ENCODE results near the gene INTS6.
"Not testable (repeated sequence)": the region's sequence is repeated elsewhere in the genome, so short reads cannot be mapped to it uniquely, and the experiment has no call there.

INTS6 gene

GRCh38 chr13:51455532-51455931 lies 2.7 kb upstream of the INTS6 start:
- DNase-seq, result no peak

DNA sequence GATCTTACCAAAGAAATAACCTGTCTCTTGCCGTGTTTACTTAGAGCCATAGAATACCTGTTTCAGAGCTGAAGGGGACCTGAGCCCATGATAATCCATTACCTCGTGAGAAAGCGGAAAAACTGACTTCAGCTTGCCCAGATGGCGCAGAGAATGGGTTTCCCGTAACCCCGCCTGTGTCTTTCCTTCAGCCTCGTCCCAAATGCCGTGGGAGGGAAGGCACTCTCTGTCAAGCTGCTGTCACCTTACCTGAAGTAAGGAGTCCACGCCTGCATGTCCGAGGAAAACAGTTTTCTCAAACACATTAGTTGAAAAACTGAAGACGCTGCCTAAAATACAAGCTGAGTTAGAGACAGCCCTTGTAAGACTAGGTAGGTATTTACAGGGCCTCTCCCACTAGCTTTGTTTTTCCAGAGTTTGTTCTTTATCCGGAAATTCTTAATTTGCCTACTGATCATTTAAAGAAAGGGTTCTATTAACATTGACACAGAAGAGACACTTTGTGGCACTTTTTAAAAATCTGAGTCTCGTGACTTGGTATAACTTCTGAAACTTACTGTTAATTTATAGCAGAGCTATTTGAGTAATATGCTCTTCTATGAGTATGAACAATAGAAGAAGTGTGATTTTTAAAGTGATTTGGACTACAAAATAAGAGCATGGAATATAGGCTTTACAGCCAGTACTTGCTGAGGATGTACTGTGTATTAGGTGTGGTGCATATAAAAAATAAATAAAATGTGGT lies 1.3 kb upstream of the INTS6 start:
- peak; percentile 71 for DNase-seq

GRCh38 chr13:51453207-51453958 lies 547 bp upstream of the INTS6 start:
- no peak for DNase-seq

DNA sequence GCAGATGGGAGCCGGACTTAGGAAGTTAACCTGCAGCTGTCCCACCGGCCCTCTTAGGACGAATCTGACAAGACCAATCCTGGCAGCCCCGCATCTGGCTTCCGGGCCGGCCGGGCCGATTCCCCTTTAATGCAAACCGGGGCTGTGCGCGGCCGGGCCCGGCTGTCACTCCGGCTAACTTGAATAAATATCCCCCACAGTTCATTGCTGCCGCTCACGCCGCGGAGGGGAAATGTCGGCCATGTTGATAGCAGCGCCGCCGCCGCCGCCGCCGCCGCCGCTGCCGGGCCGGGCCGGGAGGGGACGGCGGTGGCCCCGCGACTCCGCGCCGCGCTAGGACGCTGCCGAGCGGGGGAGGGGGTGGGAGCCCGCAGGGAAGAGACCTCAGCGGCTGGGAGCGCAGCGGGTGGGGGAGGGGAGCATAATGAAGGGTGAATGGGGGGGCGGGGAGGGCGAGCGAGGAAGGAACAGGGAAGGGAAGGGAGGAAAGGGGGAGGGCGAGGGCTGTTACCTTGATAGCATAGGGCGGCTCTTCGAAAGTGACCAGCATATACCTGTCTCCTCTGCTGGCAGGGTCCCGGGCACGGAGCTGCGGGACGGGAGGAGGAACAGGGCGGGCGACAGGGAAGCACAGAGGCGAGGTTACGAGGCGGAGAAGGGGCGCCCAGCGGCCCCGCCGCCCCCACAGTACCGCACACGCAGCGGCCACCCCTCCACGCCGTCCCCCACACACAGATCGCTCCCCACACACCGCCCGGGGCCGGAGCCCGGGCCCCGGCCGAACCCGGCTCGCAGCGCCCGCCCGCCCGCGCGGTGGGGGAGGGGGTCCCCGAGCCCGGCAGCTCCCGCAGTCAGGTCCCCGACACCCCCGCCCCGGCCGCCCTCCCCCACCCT lies 1.1 kb downstream of the INTS6 start:
- peak; percentile 88 for DNase-seq

DNA sequence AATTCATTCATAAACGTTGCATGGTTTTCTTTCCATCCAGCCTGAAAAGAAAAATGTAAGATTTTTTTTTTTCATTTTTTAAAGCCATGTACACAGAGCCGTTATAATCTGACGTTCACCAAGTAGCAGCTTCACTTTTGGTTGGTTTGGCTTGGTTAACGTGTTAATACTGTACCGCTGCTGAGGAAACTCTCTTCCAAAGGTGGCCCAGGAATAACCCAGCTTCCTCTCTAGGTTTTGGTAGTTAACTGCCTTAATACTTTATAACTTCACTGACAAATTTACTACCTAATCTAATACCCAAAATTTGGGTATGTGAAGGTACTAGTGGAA lies 1.7 kb downstream of the INTS6 start:
- DNase-seq, result no peak

- no peak for DNase-seq
Observed at GRCh38 chr13:51449018-51449417, 3.8 kb downstream of the INTS6 start.

DNA sequence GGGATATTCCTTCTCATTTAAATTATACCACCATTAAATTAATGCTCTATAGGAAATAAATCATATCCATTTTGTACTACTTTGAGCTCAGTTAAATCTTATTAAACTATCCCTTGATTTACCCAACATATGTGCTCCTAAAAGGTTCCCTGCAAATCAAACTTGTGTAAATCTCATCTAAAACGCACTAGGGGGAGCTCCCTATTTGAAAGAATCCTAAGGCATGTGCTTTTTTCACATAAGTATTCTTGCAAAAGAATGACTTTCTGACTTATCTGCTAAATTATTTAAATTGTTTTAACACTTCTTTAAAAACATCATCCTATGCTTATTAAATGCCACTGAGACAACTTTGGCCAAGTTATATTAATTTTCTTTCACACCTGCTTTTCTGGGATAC lies 7.9 kb downstream of the INTS6 start:
- DNase-seq, result no peak

GRCh38 chr13:51440381-51440780 lies 12.5 kb downstream of the INTS6 start:
- no peak for DNase-seq

DNA sequence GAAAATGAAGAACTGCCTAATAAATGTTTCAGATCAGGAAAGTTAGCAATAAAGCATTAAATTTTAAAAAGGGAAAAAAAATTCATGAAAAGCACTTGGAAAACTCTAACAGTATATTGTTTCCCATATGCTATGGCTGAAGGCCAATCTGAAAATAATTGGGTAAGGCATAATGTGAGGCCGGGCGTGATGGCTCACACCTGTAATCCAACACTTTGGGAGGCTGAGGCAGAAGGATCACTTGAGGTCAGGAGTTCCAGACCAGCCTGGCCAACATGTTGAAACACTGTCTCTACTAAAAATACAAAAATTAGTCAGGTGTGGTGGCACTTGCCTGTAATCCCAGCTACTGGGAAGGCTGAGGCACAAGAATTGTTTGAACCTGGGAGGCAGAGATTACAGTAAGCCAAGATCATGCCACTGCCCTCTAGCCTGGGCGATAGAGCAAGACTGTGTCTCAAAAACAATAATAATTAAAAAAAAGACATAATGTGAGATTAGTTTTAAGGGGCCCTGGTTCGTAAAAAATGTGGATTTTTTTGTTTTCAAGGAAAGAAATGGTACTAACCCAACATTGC lies 15.2 kb downstream of the INTS6 start:
- no peak for DNase-seq

- no peak for DNase-seq
Observed at GRCh38 chr13:51435002-51435578, 17.7 kb downstream of the INTS6 start.

- no peak for DNase-seq
Observed at GRCh38 chr13:51432576-51432975, 20.3 kb downstream of the INTS6 start.

- DNase-seq, result no peak
Observed at GRCh38 chr13:51426982-51427381, 25.9 kb downstream of the INTS6 start.

- DNase-seq, result no peak
Observed at GRCh38 chr13:51425410-51426042, 27.3 kb downstream of the INTS6 start.

DNA sequence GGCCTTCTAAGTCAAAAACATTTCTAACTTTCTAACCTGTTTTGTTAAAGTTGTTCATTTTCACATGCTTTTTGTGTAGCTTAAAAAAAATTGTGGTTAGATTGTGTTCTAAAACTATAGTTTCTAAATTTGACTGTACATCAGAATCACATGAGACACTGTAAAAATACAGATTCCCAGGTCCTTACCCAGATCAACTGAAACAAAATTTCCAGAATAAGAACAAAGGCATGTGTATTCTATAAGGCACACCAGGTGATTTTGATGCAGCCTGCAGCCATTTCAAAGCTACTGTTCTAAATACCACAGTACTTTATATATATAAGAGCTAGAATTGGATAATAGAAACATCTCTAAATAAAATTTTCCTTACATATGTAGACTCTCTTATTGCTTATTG lies 29.1 kb downstream of the INTS6 start:
- DNase-seq, result no peak

GRCh38 chr13:51422484-51422883 lies 30.4 kb downstream of the INTS6 start:
- no peak for DNase-seq

GRCh38 chr13:51420681-51421490 lies 31.9 kb downstream of the INTS6 start:
- no peak for DNase-seq

DNA sequence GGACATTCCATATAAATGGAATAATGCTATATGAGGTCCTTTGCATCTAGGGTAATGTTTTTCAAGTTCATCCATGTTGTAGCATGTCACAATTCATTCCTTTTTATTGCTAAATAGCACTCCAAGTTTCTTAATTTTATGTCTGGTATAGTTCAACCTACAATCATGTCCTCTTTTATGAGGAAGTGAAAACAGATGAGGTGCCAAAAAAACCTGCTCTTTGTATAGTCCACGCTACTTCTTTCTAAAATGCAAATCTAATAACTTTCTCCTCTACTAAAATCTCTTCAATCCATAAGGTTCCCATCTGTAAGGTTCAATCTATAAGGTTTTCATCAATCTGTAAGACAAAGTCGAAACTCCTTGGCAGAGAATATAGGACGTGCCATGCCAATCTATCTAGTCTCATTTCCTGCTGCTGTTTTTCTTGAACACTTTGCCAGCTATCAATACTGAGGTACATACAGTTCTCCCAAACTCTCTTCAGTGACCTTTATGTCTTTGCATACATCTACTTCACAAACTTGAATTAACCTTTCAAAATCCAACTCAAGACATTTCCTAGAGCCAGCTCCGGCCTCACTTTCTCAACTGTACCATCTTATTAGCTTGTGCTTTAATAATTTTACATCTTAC lies 33.7 kb downstream of the INTS6 start:
- no peak for DNase-seq

- DNase-seq, result no peak
Observed at GRCh38 chr13:51417716-51418115, 35.1 kb downstream of the INTS6 start.

- DNase-seq, result no peak
Observed at GRCh38 chr13:51416107-51416506, 36.7 kb downstream of the INTS6 start.

- not testable (repeated sequence) for DNase-seq
Observed at GRCh38 chr13:51415339-51415738, 37.5 kb downstream of the INTS6 start.

DNA sequence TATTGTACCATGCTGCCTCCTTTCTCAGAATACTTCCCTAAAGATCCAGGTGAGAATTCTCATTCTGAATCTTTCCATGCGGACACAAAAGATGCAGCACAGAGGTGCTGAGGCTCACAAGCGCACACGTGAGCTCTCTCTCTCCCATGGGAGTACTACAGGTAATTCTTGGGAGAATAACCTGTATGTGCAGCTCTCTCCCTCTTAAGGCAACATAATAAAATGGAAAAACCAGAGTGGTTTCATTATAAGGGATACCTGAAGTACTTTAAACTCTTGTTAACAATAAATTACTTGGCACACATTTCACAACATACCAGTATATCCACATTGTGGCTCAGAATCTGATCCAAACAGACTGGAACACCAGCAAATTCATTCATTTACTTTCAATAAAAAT lies 40.4 kb downstream of the INTS6 start:
- no peak for DNase-seq
